Measurements from ENCODE around the gene VEZT.

VEZT gene

DNA sequence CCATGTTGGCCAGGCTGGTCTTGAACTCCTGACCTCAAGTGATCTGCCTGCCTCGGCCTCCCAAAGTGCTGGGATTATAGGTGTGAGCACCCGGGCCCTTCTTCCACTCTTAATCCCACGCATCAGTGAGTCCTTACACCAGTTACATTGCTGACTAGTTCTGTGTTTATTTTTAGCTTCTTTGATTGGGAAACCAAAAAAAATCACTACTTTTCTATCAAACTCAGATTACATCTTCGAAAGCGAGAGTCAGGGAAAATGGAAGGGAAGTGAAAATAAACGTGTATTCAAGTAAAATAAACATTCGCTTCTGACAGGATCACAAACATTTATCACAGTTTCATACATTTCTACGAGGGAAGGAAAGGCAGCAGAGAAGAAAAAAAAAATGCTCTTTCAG, 32.5 kb upstream of the VEZT start:
- H3K4me3 ChIP-seq (replicated peaks; ENCODE audit: insufficient read depth, low read length) = no peak overlapping the region

GRCh38 chr12:95185854-95186253, 31.8 kb upstream of the VEZT start:
- DNase-seq (ENCODE audit: low read depth in 1 of 2, low spot score in 1 of 2) = no peak
- TF ChIP-seq POLR2AphosphoS5 (IDR thresholded peaks at IDR 0.05; ENCODE audit: low read depth) (no peak), GABPA (IDR thresholded peaks at IDR 0.05; ENCODE audit: low read depth) (no peak), SPI1 (IDR thresholded peaks at IDR 0.05; ENCODE audit: borderline replicate concordance, low read depth) (no peak)
- TF ChIP-seq, protein P1, sequence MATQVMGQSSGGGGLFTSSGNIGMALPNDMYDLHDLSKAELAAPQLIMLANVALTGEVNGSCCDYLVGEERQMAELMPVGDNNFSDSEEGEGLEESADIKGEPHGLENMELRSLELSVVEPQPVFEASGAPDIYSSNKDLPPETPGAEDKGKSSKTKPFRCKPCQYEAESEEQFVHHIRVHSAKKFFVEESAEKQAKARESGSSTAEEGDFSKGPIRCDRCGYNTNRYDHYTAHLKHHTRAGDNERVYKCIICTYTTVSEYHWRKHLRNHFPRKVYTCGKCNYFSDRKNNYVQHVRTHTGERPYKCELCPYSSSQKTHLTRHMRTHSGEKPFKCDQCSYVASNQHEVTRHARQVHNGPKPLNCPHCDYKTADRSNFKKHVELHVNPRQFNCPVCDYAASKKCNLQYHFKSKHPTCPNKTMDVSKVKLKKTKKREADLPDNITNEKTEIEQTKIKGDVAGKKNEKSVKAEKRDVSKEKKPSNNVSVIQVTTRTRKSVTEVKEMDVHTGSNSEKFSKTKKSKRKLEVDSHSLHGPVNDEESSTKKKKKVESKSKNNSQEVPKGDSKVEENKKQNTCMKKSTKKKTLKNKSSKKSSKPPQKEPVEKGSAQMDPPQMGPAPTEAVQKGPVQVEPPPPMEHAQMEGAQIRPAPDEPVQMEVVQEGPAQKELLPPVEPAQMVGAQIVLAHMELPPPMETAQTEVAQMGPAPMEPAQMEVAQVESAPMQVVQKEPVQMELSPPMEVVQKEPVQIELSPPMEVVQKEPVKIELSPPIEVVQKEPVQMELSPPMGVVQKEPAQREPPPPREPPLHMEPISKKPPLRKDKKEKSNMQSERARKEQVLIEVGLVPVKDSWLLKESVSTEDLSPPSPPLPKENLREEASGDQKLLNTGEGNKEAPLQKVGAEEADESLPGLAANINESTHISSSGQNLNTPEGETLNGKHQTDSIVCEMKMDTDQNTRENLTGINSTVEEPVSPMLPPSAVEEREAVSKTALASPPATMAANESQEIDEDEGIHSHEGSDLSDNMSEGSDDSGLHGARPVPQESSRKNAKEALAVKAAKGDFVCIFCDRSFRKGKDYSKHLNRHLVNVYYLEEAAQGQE (IDR thresholded peaks at IDR 0.05; ENCODE audit: insufficient replicate concordance, low read depth) = no peak
- TF ChIP-seq, protein P2, sequence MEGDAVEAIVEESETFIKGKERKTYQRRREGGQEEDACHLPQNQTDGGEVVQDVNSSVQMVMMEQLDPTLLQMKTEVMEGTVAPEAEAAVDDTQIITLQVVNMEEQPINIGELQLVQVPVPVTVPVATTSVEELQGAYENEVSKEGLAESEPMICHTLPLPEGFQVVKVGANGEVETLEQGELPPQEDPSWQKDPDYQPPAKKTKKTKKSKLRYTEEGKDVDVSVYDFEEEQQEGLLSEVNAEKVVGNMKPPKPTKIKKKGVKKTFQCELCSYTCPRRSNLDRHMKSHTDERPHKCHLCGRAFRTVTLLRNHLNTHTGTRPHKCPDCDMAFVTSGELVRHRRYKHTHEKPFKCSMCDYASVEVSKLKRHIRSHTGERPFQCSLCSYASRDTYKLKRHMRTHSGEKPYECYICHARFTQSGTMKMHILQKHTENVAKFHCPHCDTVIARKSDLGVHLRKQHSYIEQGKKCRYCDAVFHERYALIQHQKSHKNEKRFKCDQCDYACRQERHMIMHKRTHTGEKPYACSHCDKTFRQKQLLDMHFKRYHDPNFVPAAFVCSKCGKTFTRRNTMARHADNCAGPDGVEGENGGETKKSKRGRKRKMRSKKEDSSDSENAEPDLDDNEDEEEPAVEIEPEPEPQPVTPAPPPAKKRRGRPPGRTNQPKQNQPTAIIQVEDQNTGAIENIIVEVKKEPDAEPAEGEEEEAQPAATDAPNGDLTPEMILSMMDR (IDR thresholded peaks at IDR 0.05; ENCODE audit: insufficient read depth, low read length) = no peak

More for the DNA sequence above, 32.5 kb upstream of the VEZT start:
- TF ChIP-seq, protein P1 (IDR thresholded peaks at IDR 0.05; ENCODE audit: insufficient replicate concordance, low read depth) = no peak
- no peak for TF ChIP-seq SPI1 (IDR thresholded peaks at IDR 0.05; ENCODE audit: borderline replicate concordance, low read depth)
- no peak for TF ChIP-seq POLR2AphosphoS5 (IDR thresholded peaks at IDR 0.05; ENCODE audit: low read depth)
- DNase-seq (ENCODE audit: low read depth in 1 of 2, low spot score in 1 of 2) = no peak
- Histone ChIP-seq H3K27me3 (ENCODE audit: insufficient read depth, poor library complexity, severe bottlenecking) (no peaks in the 10 kb centered on the region), H3K27ac (replicated peaks) (no peak overlapping the region)

DNA sequence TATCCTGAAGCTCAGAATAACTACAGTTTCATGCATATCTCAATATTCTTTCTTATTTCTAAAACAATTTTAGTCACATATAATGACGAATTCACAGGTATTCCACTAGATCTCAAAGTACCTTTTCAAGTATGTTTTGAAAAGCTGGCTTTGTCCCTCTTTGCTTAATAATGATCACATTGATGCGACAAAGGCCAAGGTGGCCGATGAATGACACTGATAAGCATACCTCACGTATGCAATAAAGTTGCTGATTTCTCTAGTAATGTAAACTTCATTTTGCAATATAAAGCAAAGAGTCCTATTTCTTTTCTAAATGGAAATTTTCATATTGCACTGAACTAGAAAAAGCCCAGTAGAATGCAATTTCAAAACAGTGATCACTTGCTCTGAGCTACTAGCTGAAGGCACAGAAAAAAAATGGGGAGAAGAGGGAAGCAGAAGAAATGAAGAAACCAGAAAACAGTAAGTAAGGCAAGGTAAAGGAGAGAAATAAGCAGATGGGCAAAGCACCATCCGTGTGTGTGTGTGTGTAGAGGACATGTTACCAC, 29.7 kb upstream of the VEZT start:
- no peaks in the 10 kb centered on the region for H3K27me3 ChIP-seq (ENCODE audit: insufficient read depth, poor library complexity, severe bottlenecking)
- no peak overlapping the region for H3K27ac ChIP-seq (replicated peaks)
- DNase-seq (ENCODE audit: low read depth in 1 of 2, low spot score in 1 of 2) = no peak
- no peak overlapping the region for H3K4me3 ChIP-seq (replicated peaks; ENCODE audit: insufficient read depth, low read length)
- no peak for TF ChIP-seq SPI1 (IDR thresholded peaks at IDR 0.05; ENCODE audit: borderline replicate concordance, low read depth)
- TF ChIP-seq, protein P2 (IDR thresholded peaks at IDR 0.05; ENCODE audit: insufficient read depth, low read length) = no peak
- TF ChIP-seq, protein P1 (IDR thresholded peaks at IDR 0.05; ENCODE audit: insufficient replicate concordance, low read depth) = no peak
- no peak for TF ChIP-seq POLR2AphosphoS5 (IDR thresholded peaks at IDR 0.05; ENCODE audit: low read depth)
- TF ChIP-seq GABPA (IDR thresholded peaks at IDR 0.05; ENCODE audit: low read depth) = no peak

More at GRCh38 chr12:95185854-95186253, 31.8 kb upstream of the VEZT start:
- Histone ChIP-seq H3K4me3 (replicated peaks; ENCODE audit: insufficient read depth, low read length) (no peak overlapping the region), H3K27me3 (ENCODE audit: insufficient read depth, poor library complexity, severe bottlenecking) (no peaks in the 10 kb centered on the region), H3K27ac (replicated peaks) (no peak overlapping the region)
